ENCODE data around the gene SERPIND1.
"Not testable (repeated sequence)": the region's sequence is repeated elsewhere in the genome, so short reads cannot be mapped to it uniquely, and the experiment has no call there.

Gene SERPIND1

DNA sequence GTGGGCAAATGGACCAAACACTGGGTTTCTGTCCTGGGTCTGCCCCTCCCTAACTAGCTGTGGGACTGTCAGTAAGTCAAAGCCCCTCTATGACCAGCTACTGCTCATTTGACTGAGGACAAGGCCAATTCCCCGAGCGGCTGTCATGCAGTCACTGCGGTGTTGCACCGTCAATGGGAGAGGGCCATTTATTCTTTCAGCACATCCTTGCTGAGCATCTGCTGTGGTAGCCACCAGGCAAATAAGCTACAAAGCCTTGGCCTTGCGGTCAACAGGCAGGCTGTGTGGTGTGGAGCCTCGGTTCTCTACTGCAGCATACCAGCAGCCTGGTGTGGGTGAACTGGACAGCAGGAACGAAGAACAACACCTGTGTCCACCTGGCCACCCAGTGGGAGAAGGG lies 25.8 kb upstream of the SERPIND1 start:
- no peak for DNase-seq

DNA sequence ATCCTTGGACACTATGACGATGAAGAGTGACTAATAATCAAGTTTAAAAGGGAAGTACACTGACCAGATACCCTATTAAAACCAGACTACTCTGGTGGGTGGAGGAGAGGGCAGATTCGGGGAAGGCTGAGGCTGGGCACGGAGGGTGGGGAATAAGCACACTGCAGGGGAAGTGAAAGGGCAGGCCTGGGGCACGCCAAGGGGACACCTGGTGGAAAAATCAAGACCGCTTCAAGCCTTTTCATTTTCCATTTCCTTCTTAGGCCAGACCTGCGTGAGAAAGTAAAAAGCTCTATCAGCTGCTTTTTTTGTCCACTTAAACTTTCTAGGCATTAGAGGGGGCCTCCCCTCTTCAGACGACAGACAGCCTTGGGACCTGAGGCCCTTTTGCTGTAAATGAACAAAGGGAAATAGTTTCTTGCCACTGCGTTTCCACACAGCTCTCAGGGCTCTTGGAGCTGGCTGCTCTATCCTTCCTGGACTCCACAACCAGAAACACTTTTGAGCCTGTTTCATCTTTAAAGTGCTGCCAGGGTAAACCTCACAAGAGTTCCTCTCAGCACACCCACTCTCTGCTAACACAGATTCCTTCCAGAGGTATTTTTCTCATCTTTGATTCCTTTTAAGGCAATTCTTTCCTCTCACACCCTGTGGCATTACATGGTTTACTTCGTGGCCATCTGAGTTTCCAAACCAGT lies 25.0 kb upstream of the SERPIND1 start:
- no peak for DNase-seq

DNA sequence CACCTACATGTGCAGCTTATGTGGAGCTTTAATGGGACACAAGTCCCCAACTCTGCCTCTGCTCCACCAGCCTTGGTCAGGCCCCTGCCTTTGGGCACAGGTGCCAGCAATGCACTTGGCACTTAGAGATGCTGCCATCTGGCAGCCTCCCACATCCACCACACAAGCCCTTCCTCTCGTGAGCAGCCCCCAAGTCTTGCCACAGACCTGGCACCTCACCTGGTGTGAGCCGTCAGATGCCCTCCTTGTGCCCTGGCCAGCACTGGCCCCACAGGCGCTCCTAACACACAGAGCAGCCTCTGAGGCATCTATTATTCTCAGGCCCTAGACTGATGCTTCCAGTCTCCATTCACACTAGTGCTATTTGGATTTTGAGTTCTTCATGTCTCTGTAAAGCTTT lies 24.5 kb upstream of the SERPIND1 start:
- no peak for DNase-seq

DNA sequence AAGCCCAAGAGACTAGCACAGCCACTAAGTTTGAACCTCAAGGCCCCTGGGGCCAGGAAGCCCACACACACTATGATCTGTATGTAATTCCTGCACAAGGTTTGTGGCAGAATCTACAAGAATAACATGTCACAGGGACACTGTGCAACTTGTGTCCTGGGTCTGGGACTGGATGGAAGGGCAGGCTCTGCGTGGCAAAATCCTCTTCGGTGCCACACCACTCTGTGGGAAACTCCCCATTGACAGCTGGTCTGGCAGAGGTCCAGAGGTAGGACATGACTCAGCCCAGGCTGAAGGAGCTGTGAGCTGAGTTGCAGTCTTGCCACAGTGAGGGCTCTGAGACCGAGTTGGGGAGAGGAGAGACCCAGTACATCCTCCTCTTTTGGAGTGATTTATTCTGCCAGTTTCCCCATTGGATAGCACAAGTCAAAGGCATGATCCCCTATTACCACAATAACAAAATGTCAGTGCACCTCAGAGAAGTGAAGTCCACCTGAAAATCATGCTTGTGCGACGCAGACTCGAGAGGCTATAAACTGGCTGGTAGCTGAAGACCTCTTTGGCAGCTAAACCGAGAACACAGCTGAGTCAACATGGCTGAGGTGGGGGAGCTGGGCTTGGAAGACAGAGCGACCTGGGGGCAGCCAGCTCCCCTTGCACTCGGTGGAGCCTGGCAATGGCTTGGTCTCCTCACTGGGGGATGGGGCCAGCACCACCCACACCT lies 23.3 kb upstream of the SERPIND1 start:
- peak; percentile 85 for DNase-seq

DNA sequence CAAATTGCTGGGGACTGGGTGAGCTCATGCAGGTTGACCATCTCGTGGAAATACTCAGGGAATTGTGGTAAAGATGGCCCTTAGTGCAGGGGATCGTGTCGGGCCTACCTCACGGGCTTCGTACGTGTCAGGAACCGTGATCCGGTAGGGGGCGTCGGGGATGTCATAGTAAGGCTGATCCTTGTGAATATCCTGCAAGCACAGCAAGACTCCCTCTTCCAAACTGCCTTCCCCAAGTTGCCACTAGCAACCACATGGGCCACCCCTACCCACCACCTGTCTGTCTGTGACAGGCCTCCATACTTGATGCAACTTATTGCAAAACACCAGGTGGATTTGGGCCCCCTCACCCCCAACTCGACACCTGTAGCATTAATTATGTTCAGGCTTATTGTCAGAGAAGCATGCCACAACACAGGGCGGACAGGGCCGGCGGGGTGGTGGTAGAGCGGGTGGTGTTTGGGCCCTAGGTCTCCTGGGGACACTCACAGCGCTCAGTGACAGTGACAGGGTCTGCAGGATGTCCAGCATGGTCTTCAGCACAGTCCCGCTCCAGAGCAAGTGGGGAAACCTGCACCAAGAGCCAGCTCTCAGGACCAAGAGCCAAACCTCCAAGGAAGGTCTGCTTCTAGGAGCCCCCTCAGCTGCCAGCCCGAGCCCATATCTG lies 22.6 kb upstream of the SERPIND1 start:
- DNase-seq = no peak

- DNase-seq = no peak
Observed at GRCh38 chr22:20752104-20752741, 21.7 kb upstream of the SERPIND1 start.

- no peak for DNase-seq
Observed at GRCh38 chr22:20752873-20753272, 21.0 kb upstream of the SERPIND1 start.

- DNase-seq = no peak
Observed at GRCh38 chr22:20756846-20757245, 17.1 kb upstream of the SERPIND1 start.

DNA sequence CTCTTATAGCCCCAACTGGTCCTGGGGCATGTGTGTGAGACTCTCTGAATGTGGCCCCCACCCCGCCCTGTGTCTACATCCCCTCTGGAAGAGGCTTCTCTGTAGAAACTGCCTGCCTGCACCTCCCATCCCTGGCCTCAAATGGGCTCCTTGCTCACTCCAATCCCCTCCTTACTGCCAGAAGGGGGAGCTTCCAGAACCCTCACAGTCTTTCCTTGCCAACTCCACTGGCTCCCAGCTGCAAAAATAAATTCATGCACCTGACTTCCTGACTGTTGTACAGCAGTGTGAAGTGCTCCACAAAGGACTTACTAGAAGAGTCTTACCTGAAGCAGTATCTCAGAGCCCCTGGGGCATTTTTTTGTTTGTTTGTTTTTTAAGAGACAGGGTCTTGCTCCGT lies 15.2 kb upstream of the SERPIND1 start:
- no peak for DNase-seq

DNA sequence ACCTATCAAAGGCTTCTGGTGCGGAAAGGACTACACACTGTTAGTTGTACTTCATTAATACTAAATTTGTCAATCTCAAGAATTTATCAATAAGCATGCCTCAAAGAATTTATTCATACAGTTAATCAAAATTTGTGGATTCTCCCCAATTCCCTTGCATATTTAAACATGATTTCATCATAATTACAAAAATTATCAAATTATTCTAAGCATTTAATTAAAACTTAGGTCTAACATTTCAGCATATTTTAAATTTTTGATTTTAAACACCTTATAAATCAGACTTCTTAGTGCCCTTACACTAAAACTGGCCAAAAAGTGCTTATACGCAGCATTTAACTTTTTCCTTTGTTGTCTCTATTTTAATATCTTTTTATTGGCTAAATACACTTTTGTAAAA lies 13.8 kb upstream of the SERPIND1 start:
- DNase-seq = no peak

DNA sequence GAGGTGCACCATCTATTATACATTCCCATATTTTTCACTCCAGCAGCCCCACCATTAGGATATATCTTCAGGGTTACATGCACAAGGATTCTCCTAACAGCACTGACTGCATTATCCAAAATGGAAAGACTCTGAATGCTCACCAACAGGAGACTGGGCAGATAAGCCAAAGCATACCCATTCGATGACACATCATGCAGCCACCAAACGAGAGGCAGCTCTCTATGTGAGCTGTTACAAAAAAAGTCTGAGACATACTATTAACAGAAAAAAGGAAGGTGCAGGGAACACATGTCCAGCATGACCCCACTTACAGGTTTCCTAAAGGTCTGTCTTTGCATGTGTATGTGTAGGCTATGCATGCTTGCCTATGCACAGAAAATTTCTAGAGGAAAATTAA lies 12.4 kb upstream of the SERPIND1 start:
- DNase-seq = peak; percentile 48

GRCh38 chr22:20762233-20762796 lies 11.6 kb upstream of the SERPIND1 start:
- no peak for DNase-seq

DNA sequence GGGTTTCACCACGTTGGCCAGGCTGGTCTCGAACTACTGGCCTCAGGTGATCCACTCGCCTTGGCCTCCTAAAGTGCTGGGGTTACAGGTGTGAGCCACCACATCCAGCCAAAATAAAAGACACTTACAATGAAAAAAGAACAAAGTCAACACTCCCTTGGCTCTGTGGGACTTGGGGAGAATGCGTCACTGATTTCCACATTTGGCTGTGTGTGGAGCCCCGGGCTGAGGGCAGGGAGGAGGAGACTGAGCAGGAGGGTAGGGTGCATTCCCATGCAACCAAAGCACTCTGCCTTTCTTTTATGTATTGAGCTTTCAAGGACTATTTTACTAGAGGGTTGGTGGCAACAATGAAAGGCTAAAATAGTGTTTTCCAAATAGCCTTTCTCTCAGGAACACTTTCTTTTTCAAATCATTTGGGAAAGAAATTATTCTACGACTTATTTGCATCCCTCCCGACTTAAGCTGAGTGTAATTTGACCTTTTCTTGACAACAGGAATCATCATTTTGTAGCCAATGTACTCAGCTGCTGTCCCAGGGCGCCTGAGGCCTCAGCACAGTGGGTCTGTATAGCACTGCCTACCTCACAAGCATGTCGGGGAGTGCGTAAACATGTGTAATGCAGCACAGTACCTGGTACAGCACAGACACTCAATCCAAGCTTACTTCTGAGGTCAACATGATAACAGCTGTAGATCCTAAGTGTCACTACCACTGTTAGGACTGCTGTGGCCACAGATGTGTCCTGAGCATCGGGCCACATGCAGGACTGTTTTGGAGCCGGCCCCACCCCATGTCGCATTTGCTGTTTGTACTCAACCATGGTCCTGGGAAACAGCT lies 10.1 kb upstream of the SERPIND1 start:
- no peak for DNase-seq

DNA sequence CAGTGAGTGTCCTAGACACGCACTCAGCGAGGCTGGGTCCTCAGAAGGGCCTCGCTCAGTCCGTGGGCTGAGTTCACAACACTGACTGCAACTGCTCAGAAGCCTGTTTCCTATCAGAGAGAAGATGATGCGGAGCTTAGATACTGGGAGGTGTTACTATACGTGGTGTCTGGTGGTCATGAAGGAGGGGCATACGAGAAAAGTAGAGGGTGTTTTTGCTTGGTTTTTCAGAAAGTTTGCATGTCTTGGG lies 9.5 kb upstream of the SERPIND1 start:
- DNase-seq = no peak

DNA sequence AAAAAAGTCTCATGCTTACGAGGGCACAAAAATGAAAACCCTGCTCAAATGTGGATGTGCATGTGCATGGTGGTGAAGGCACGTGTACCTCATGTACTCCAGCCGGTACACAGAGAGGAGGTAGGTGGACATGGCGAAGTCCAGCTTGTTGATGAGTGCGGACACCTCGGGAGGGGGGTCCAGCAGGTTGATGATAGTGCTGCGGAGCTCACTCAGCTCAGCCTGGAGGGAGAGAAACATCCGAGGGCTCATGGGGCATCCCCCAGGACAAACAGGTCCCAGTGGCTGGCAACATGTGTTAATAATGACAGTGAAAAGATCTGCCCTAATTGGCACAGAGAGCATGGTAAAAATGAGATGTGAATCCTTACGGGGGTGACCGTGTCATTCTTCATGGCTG lies 9.2 kb upstream of the SERPIND1 start:
- DNase-seq = no peak

- no peak for DNase-seq
Observed at GRCh38 chr22:20765938-20766337, 8.0 kb upstream of the SERPIND1 start.

GRCh38 chr22:20766530-20766929 lies 7.4 kb upstream of the SERPIND1 start:
- DNase-seq = no peak

GRCh38 chr22:20769496-20769826 lies 4.5 kb upstream of the SERPIND1 start:
- DNase-seq = not testable (repeated sequence)

- DNase-seq = no peak
Observed at GRCh38 chr22:20771918-20772625, 1.8 kb upstream of the SERPIND1 start.

GRCh38 chr22:20774882-20775281 lies 969 bp downstream of the SERPIND1 start:
- DNase-seq = no peak

- no peak for DNase-seq
Observed at GRCh38 chr22:20775342-20775895, 1.5 kb downstream of the SERPIND1 start.
